ENCODE data around the gene TMEM63B. TPM values are rescaled to one million over a fixed set of nuclear protein-coding genes. Genes with fewer than 3 reads are reported as not detected.

TMEM63B gene
- polyA plus RNA-seq, 2 of the 4 experiments (the other 2 are of a cell fraction), result 21.6 to 24.0 TPM

- 86% methylated on average over 10 of the region's 11 CpGs for WGBS (ENCODE audit: missing lambda C conversion rate)
These were observed 38.3 kb upstream of the TMEM63B start for GRCh38 chr6:44088827-44089590.

More at GRCh38 chr6:44088827-44089590, 38.3 kb upstream of the TMEM63B start:
- Histone ChIP-seq H3K9me3 (no peaks in the 10 kb centered on the region), H3K4me3 (no peak overlapping the region), H3K27ac (no peak overlapping the region), H3K4me2 (no peak overlapping the region), H3K4me1 (no peaks in the 10 kb centered on the region)
- ATAC-seq (no peak), DNase-seq (ENCODE audit: low read depth in 1 of 2, low spot score in 1 of 2) (no peak), FAIRE-seq (no peak)
- ChIA-PET CTCF (interaction anchor here (0.7 to 0.8 kb wide), 2 partner anchors 10 to 249 kb away, joined by 3 read pairs; no protein-coding TSS in a partner anchor), POLR2A (interaction anchor here (1.4 kb wide), 1 partner anchor 318 kb away, joined by 5 read pairs; the partner anchor contains the start of gene VEGFA)
- TF ChIP-seq NR3C1 (IDR thresholded peaks at IDR 0.05), result no peak
- no peak for TF ChIP-seq PBX3 (IDR thresholded peaks at IDR 0.05)
- TF ChIP-seq SMC3 (IDR thresholded peaks at IDR 0.05), result no peak
- TF ChIP-seq MAFK (IDR thresholded peaks at IDR 0.05; ENCODE audit: partially characterized antibody), result no peak
- TF ChIP-seq CBX2 (IDR thresholded peaks at IDR 0.05; ENCODE audit: borderline replicate concordance, low read depth), result no peak
- TF ChIP-seq FOSL2 (IDR thresholded peaks at IDR 0.05), result no peak
- TF ChIP-seq FOSL2 (CRISPR knock-in tag; IDR thresholded peaks at IDR 0.05), result no peak
- TF ChIP-seq EP300 (IDR thresholded peaks at IDR 0.05), result no peak
- no peak for TF ChIP-seq ZC3H11A (IDR thresholded peaks at IDR 0.05)
- TF ChIP-seq EHMT2 (IDR thresholded peaks at IDR 0.05; ENCODE audit: low read depth), result no peak
- no peak for TF ChIP-seq HMGXB4 (CRISPR knock-in tag; IDR thresholded peaks at IDR 0.05; ENCODE audit: borderline replicate concordance)
- no peak for TF ChIP-seq REST (IDR thresholded peaks at IDR 0.05)
- no peak for TF ChIP-seq ESRRA (IDR thresholded peaks at IDR 0.05; ENCODE audit: borderline replicate concordance, low read length)
- TF ChIP-seq EHF (CRISPR knock-in tag; IDR thresholded peaks at IDR 0.05), result no peak
- no peak for TF ChIP-seq BCL3 (IDR thresholded peaks at IDR 0.05)
- TF ChIP-seq SREBF2 (IDR thresholded peaks at IDR 0.05), result no peak
- TF ChIP-seq JUNB (IDR thresholded peaks at IDR 0.05), result no peak
